T-helper 2 cell treated with Interferon-gamma antibody and Interleukin-4, amounts not matched to agents 5 μg/mL and 100 μg/mL, for 36 hours (primary cell): ENCODE measurements around the gene MADD.

Source experiments
- DNase-seq: peaks from one replicate; pipeline ENCODE4 v3.0.0; 2021; ENCODE audit warnings: low spot score
- H3K27ac Mint-ChIP-seq: one replicate; pipeline ENCODE4 v1.8.0; 2021; ENCODE audit warnings: mild to moderate bottlenecking, mixed read lengths
- H3K27me3 Mint-ChIP-seq: one replicate; pipeline ENCODE4 v1.8.0; 2021; ENCODE audit warnings: low read depth, mixed read lengths
- H3K36me3 Mint-ChIP-seq: one replicate; pipeline ENCODE4 v1.8.0; 2021; ENCODE audit warnings: low read depth, mixed read lengths
- H3K4me1 Mint-ChIP-seq: one replicate; pipeline ENCODE4 v1.8.0; 2021; ENCODE audit warnings: low read depth, mixed read lengths
- H3K4me3 Mint-ChIP-seq: one replicate; pipeline ENCODE4 v1.8.0; 2022; ENCODE audit warnings: mild to moderate bottlenecking, moderate library complexity, mixed read lengths
- H3K9me3 Mint-ChIP-seq: one replicate; pipeline ENCODE4 v1.8.0; 2021; ENCODE audit warnings: mixed read lengths

MADD gene

DNA sequence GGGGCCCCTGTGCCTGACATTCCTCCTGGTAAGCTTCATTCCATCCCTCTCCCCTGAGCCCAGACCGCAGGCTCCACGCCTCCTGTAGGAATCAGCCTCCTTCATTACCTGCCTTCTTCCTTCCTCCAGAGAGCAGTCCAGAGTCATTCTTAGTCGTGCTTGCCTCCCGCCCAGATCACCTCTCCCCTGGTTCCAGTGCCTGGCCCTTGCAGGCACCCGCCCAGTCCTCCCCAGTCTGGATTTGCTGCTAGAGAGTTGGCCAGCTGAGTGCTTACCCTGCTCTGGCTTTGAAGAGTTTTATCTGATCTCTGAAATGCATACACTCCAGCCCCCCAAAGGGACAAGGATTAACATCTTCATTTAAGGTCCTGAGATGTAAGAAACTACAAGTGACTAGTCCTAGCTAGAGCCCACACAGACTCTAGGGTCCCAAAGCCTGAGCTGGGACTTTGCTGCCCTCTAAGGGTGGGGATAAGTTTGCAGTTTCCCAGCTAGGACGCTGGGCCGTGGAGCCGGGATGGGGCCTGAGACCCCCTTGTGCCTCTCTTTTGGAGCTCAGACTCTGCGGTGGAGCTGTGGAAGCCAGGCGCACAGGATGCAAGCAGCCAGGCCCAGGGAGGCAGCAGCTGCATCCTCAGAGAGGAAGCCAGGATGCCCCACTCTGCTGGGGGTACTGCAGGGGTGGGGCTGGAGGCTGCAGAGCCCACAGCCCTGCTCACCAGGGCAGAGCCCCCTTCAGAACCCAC is 10.5 kb upstream of the MADD start:
- H3K27ac Mint-ChIP-seq = peak overlapping the region; percentile 10
- peak; percentile 15 for DNase-seq
- no peaks in the 10 kb centered on the region for H3K27me3 Mint-ChIP-seq
- H3K4me3 Mint-ChIP-seq = no peak overlapping the region
- peaks cover 12% of the 10 kb centered on the region for H3K4me1 Mint-ChIP-seq
- peaks cover under 1% of the 10 kb centered on the region for H3K36me3 Mint-ChIP-seq
- no peaks in the 10 kb centered on the region for H3K9me3 Mint-ChIP-seq

DNA sequence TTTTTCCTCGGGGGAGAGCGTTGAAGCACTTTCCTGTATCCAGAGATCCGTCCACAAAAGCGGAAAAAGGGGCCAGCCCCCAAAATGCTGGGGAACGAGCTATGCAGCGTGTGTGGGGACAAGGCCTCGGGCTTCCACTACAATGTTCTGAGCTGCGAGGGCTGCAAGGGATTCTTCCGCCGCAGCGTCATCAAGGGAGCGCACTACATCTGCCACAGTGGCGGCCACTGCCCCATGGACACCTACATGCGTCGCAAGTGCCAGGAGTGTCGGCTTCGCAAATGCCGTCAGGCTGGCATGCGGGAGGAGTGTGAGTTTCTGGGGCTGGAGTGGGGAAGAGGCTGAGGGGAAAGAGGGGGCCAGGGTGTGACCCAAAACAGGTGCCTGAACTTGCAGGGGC is 9.6 kb upstream of the MADD start:
- H3K27ac Mint-ChIP-seq = no peak overlapping the region
- H3K4me3 Mint-ChIP-seq = no peak overlapping the region
- peaks cover 17% of the 10 kb centered on the region for H3K4me1 Mint-ChIP-seq
- no peaks in the 10 kb centered on the region for H3K27me3 Mint-ChIP-seq
- H3K9me3 Mint-ChIP-seq = no peaks in the 10 kb centered on the region
- H3K36me3 Mint-ChIP-seq = peaks cover 2% of the 10 kb centered on the region
- DNase-seq = no peak

DNA sequence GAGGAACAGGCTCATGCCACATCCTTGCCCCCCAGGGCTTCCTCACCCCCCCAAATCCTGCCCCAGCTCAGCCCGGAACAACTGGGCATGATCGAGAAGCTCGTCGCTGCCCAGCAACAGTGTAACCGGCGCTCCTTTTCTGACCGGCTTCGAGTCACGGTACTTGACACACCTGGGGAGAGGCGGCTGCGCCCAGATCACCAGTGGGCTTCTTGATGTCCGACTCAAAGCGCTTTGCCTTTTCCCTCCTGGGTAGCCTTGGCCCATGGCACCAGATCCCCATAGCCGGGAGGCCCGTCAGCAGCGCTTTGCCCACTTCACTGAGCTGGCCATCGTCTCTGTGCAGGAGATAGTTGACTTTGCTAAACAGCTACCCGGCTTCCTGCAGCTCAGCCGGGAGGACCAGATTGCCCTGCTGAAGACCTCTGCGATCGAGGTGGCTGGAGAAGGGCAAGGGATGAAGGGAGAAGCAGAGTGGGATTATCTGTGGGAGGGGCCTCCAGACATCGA is 8.6 kb upstream of the MADD start:
- Mint-ChIP-seq H3K9me3 (no peaks in the 10 kb centered on the region), H3K36me3 (peaks cover 2% of the 10 kb centered on the region), H3K4me1 (peaks cover 22% of the 10 kb centered on the region), H3K4me3 (no peak overlapping the region), H3K27me3 (no peaks in the 10 kb centered on the region), H3K27ac (no peak overlapping the region)
- DNase-seq = no peak

DNA sequence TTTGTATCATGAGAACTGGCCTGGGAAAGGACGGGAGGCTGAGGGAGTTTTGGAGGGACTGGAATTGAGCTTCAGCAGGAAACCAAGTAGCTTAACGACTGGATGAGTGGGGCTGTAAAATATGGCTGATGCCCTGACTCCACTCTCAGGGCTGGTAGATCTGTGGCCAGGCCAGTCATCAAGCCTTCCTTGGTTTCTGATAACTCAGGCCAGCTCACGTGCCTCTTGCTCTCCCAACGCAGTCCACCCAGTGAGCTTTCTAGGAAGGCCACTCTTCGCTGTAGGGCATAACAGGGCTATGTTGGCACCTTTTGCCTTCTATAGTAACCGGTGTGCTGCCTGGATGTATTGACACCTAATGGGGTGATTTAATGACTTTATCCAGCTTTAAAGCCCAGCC is 5.8 kb upstream of the MADD start:
- no peak for DNase-seq
- H3K4me3 Mint-ChIP-seq = no peak overlapping the region
- no peaks in the 10 kb centered on the region for H3K27me3 Mint-ChIP-seq
- peaks cover 30% of the 10 kb centered on the region for H3K4me1 Mint-ChIP-seq
- no peaks in the 10 kb centered on the region for H3K9me3 Mint-ChIP-seq
- peaks cover 2% of the 10 kb centered on the region for H3K36me3 Mint-ChIP-seq
- peak overlapping the region; percentile 64 for H3K27ac Mint-ChIP-seq

DNA sequence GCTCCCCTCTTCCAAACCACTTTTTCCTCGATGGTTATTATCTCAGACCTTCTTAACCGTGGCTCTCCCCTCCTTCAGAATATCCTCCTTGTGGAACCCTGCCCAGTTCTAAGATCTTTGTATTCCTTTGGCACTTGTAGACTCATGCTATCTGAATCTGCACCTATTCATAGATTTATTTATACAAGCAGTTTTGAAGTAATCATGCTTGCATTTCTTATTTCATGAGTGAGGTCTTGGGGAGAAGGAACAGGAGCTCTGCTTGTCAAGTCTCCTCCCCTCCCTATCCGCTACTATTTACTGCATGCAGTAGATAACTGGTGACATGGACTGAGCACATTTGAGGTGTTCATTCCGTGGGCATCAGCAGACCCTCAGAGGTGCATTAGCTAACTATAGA is 5.4 kb upstream of the MADD start:
- Mint-ChIP-seq H3K27ac (peak overlapping the region; percentile 64), H3K36me3 (peaks cover 2% of the 10 kb centered on the region), H3K4me1 (peaks cover 28% of the 10 kb centered on the region), H3K9me3 (no peaks in the 10 kb centered on the region), H3K27me3 (no peaks in the 10 kb centered on the region), H3K4me3 (no peak overlapping the region)
- no peak for DNase-seq

- peaks cover 9% of the 10 kb centered on the region for H3K36me3 Mint-ChIP-seq
- peaks cover 48% of the 10 kb centered on the region for H3K4me1 Mint-ChIP-seq
- H3K4me3 Mint-ChIP-seq = peak overlapping the region; percentile 89
- H3K27ac Mint-ChIP-seq = peak overlapping the region; percentile 100
- DNase-seq = no peak
- no peaks in the 10 kb centered on the region for H3K27me3 Mint-ChIP-seq
- no peaks in the 10 kb centered on the region for H3K9me3 Mint-ChIP-seq
Measured at GRCh38 chr11:47267876-47268275, 2.1 kb upstream of the MADD start.

DNA sequence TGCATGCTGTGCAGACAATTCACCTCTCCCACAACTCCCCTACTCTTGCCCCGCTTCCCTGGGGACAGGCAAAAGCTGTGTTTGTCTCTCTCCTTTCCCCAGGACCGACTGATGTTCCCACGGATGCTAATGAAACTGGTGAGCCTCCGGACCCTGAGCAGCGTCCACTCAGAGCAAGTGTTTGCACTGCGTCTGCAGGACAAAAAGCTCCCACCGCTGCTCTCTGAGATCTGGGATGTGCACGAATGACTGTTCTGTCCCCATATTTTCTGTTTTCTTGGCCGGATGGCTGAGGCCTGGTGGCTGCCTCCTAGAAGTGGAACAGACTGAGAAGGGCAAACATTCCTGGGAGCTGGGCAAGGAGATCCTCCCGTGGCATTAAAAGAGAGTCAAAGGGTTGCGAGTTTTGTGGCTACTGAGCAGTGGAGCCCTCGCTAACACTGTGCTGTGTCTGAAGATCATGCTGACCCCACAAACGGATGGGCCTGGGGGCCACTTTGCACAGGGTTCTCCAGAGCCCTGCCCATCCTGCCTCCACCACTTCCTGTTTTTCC is 1.4 kb upstream of the MADD start:
- no peak for DNase-seq
- Mint-ChIP-seq H3K27ac (peak overlapping the region; percentile 100), H3K4me1 (peaks cover 50% of the 10 kb centered on the region)

DNA sequence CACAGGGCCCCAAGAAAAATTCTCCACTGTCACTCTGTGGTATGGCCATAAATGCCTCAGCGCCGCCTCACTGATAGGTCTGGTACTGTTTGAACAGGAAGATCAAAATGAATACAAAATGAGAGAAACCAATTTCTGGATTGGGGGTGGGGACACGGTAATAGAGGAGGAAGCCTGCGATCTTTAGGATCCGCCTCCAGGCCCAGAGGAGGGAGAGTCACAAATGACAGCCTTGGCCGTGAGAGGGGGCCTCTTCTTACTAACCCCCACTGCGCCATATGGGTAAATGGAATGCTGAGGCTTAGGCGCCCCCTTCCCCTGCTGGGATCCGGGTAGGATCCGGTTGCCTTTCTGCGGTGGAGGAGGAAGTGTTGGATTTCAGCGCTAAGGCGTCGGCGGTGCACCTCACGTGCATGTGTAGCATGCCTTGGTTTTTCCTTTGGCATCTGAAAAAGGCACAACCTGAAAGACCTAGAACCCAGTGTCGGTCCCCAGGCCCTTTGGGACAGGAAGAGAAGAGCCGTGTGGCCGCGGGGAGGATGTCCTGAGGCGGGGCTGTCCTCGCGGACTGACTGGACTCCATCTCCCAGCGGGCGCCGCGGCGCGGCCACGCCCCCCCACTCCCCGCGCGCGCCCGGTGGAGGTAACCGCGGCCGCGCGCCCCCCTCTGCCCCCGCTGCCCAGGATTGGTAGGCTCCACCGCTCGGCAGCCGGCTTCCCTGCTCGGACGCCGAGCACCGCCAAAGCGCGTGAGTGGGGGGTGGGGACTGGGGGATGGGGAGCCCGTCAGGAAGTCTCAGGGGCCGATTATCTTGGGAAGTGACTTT is 718 bp upstream of the MADD start:
- Mint-ChIP-seq H3K4me1 (peaks cover 50% of the 10 kb centered on the region), H3K36me3 (peaks cover 16% of the 10 kb centered on the region), H3K4me3 (peak overlapping the region; percentile 89), H3K27ac (peak overlapping the region; percentile 100), H3K9me3 (no peaks in the 10 kb centered on the region), H3K27me3 (no peaks in the 10 kb centered on the region)
- peak; percentile 85 for DNase-seq

More for the DNA sequence above, 1.4 kb upstream of the MADD start:
- H3K4me3 Mint-ChIP-seq = peak overlapping the region; percentile 89
- H3K36me3 Mint-ChIP-seq = peaks cover 10% of the 10 kb centered on the region
- no peaks in the 10 kb centered on the region for H3K9me3 Mint-ChIP-seq
- H3K27me3 Mint-ChIP-seq = no peaks in the 10 kb centered on the region

DNA sequence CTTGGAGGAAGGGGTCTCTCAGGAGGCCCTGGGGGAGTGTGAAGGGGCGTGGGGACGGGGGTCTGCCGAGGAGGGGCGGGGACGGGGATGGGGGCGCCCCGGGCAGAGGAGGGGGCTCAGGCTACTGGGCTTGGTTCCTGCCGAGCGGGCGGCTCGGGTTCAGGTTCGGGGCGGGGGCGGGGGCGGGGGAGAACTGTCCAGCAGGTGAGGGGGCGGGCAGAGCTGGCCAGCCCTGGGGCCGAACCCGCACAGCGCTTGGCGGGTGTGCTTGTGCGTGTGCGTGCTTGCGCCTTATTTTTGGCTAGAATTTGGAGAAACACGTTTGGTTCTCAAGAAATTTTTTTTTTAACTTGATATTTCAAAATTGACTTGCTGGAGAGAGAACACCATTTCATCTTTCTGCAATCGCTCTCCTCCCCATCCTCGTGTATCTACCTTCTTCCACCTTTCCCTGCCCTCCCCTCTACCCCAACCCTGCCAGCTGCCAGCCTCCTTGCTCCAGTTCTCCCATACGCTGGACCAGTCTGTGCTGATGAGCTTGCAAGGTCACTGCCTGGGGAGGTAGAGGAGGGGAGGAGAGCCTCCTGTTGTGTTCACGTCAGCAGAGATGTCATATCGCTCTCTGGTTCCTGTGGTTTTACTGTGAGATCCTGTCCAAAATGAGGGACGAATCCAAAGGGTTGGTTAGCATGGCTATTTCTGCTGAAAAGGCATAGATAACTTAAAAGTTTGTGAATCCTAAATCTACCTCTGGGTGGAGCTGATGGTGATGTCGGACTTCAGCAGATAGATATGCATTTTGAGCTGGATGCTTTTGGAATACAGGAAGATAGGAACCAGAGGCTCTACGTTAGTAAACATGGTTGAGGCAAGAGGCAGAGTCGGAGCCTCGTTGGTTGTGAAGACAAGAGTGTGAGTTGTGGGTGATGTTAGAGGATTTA is 668 bp downstream of the MADD start:
- peak overlapping the region; percentile 85 for H3K4me3 Mint-ChIP-seq
- H3K9me3 Mint-ChIP-seq = no peaks in the 10 kb centered on the region
- peaks cover 45% of the 10 kb centered on the region for H3K4me1 Mint-ChIP-seq
- H3K27ac Mint-ChIP-seq = peak overlapping the region; percentile 88
- peak; percentile 49 for DNase-seq
- no peaks in the 10 kb centered on the region for H3K27me3 Mint-ChIP-seq
- peaks cover 23% of the 10 kb centered on the region for H3K36me3 Mint-ChIP-seq

GRCh38 chr11:47271328-47271727 is 1.4 kb downstream of the MADD start:
- H3K27ac Mint-ChIP-seq = peak overlapping the region; percentile 88
- no peak for DNase-seq
- peak overlapping the region; percentile 85 for H3K4me3 Mint-ChIP-seq
- H3K27me3 Mint-ChIP-seq = no peaks in the 10 kb centered on the region
- H3K9me3 Mint-ChIP-seq = no peaks in the 10 kb centered on the region
- H3K4me1 Mint-ChIP-seq = peaks cover 41% of the 10 kb centered on the region
- peaks cover 30% of the 10 kb centered on the region for H3K36me3 Mint-ChIP-seq

DNA sequence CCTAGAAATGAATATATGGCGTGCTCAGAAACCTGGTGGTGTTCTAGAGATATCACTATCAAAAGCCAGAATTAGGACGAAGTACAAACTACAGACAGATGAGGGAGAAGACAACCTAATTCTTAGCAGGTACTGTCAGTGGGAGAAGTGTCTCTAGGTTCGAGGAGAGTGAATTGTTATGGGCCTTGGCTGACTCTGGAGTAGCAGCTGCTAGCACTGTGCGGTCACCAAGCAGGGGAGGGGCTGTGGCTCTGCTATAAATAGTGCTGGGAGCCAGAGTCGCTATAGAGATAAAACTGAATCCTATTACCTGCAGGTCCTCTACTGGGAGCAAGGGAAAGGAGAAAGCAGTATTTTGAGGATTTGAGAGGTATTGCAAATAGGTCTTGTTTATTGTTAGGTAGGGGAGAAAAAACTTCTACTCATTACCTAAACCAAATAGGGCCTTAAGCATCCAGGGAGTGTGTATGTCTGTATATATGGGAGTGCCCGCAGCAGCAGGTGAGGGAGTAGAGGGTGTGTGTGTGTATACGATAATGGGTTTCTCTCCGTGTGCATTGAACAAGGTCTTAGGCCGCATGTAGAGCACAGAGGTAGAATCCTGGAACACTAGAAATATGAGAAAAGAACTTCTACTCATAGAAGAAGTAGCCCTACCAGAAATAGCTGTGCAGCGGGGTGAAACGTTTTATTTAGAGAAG is 2.2 kb downstream of the MADD start:
- Mint-ChIP-seq H3K36me3 (peaks cover 37% of the 10 kb centered on the region), H3K27ac (peak overlapping the region; percentile 88), H3K4me1 (peaks cover 42% of the 10 kb centered on the region), H3K27me3 (no peaks in the 10 kb centered on the region), H3K4me3 (peak overlapping the region; percentile 85), H3K9me3 (no peaks in the 10 kb centered on the region)
- DNase-seq = no peak

DNA sequence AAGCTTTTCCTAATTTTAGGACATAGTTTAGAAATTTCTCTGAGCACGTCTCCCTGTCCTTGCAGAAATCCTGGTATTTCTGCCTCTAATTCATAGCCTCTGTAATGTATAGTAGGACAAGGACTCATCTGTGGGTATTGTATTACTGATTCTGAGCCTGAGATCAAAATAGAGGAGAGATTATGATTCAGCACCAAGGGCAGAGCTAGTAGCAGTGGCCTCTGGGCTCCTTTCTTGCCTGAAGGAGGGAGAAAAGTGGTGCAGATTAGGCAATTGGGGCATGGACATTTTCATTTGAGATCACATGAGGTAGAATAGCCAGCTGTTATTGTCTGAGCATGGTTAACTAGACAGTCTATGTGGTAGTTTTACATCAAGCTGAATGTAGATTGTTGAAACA is 2.8 kb downstream of the MADD start:
- Mint-ChIP-seq H3K9me3 (no peaks in the 10 kb centered on the region), H3K4me3 (no peak overlapping the region), H3K4me1 (peaks cover 41% of the 10 kb centered on the region), H3K27ac (no peak overlapping the region), H3K36me3 (peaks cover 37% of the 10 kb centered on the region), H3K27me3 (no peaks in the 10 kb centered on the region)
- no peak for DNase-seq
